HL-60 (cell line): ENCODE measurements around the gene ITGA6.

Source experiments
- GABPA ChIP-seq: IDR thresholded peaks from 2 replicates; pipeline ENCODE4 v1.6.1; 2012; ENCODE audit warnings: low read depth
- SPI1 ChIP-seq: IDR thresholded peaks from 2 replicates; pipeline ENCODE4 v1.6.1; 2012; ENCODE audit warnings: low read depth, mild to moderate bottlenecking, borderline replicate concordance
- TF ChIP-seq, protein P1 (sequence below): IDR thresholded peaks from one replicate; pipeline ENCODE4 v1.5.1; 2011; ENCODE audit warnings: low read length, control low read depth, inconsistent platforms; ENCODE audit not compliant: insufficient read depth
- TF ChIP-seq, protein P2 (sequence below): IDR thresholded peaks from 2 replicates; pipeline ENCODE4 v1.6.1; 2012; ENCODE audit warnings: low read depth; ENCODE audit not compliant: insufficient replicate concordance

DNA sequence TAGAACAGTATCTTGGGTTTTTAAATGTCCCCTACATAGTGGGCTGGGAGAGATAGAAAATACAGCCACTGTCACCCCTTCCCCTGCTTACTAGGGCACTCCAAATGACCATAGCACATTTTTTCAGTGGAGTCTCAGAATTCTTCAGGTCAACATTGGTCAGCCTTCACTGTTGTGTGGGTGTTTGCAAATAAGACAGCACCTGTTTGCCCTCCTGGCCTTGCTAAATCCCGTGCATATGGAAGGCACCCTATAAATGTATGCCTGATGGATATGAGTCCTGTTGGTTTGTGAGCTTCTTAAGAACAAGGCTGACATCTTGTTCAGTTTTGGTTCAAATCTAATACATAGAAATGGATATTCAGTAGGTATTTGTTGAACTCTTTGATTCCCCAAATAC, 12.5 kb downstream of the ITGA6 start:
- TF ChIP-seq, protein P1, sequence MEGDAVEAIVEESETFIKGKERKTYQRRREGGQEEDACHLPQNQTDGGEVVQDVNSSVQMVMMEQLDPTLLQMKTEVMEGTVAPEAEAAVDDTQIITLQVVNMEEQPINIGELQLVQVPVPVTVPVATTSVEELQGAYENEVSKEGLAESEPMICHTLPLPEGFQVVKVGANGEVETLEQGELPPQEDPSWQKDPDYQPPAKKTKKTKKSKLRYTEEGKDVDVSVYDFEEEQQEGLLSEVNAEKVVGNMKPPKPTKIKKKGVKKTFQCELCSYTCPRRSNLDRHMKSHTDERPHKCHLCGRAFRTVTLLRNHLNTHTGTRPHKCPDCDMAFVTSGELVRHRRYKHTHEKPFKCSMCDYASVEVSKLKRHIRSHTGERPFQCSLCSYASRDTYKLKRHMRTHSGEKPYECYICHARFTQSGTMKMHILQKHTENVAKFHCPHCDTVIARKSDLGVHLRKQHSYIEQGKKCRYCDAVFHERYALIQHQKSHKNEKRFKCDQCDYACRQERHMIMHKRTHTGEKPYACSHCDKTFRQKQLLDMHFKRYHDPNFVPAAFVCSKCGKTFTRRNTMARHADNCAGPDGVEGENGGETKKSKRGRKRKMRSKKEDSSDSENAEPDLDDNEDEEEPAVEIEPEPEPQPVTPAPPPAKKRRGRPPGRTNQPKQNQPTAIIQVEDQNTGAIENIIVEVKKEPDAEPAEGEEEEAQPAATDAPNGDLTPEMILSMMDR: no peak
- TF ChIP-seq GABPA (no peak), SPI1 (no peak)
- TF ChIP-seq, protein P2, sequence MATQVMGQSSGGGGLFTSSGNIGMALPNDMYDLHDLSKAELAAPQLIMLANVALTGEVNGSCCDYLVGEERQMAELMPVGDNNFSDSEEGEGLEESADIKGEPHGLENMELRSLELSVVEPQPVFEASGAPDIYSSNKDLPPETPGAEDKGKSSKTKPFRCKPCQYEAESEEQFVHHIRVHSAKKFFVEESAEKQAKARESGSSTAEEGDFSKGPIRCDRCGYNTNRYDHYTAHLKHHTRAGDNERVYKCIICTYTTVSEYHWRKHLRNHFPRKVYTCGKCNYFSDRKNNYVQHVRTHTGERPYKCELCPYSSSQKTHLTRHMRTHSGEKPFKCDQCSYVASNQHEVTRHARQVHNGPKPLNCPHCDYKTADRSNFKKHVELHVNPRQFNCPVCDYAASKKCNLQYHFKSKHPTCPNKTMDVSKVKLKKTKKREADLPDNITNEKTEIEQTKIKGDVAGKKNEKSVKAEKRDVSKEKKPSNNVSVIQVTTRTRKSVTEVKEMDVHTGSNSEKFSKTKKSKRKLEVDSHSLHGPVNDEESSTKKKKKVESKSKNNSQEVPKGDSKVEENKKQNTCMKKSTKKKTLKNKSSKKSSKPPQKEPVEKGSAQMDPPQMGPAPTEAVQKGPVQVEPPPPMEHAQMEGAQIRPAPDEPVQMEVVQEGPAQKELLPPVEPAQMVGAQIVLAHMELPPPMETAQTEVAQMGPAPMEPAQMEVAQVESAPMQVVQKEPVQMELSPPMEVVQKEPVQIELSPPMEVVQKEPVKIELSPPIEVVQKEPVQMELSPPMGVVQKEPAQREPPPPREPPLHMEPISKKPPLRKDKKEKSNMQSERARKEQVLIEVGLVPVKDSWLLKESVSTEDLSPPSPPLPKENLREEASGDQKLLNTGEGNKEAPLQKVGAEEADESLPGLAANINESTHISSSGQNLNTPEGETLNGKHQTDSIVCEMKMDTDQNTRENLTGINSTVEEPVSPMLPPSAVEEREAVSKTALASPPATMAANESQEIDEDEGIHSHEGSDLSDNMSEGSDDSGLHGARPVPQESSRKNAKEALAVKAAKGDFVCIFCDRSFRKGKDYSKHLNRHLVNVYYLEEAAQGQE: no peak
